ENCODE data around the gene TGM2. TPM values are rescaled to one million over a fixed set of nuclear protein-coding genes. Genes with fewer than 3 reads are reported as not detected.

The TGM2 gene
- total RNA-seq, 2 donors from 2014 or later = 0.27 to 0.37 TPM

DNA sequence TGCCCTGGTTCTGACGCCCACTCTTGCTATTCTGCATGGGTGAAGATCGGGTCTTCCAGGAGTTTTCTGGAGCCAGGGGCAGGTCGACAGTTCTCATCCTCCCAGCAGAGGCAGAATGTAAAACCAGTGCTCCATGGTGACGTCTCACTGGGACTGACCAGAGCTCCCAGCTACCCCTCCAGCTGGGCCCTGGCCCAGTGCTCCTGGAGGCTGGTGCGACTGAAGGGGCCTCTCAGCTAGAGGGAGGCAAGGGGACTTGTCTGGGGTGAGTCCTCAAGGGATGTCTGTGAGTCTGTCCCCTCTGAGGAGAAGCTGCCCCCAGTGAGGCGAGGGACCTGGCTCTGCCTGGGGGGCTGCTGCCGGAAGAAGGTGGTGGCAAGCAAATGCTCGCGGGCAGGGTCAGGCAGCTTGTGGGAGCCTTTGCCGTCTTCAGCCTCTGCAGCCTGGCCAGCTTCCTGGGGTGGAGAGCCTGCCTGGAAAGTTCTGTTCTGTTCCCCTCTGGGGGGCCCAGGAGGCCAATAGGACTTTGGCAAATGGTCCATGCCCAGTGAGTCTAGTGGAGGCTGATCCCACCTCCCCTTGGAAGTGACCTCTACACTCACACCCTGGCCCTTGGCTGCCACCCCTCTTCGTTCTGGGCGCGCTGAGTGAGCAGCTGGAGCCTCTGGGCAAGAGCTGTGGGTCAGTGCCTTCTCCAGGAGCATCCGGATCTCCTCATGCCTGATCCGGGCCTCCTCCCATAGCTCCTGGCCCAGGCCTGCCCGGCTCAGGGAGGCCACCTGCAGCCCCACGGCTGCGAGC is 47.9 kb upstream of the TGM2 start:
- H3K9me3 Mint-ChIP-seq = no peaks in the 10 kb centered on the region
- no peak overlapping the region for H3K4me3 ChIP-seq (ENCODE audit: low read length)
- H3K27ac Mint-ChIP-seq = no peak overlapping the region
- no peaks in the 10 kb centered on the region for H3K4me1 ChIP-seq (ENCODE audit: control insufficient read depth, insufficient read depth, low read length)
- TF ChIP-seq, protein P1, sequence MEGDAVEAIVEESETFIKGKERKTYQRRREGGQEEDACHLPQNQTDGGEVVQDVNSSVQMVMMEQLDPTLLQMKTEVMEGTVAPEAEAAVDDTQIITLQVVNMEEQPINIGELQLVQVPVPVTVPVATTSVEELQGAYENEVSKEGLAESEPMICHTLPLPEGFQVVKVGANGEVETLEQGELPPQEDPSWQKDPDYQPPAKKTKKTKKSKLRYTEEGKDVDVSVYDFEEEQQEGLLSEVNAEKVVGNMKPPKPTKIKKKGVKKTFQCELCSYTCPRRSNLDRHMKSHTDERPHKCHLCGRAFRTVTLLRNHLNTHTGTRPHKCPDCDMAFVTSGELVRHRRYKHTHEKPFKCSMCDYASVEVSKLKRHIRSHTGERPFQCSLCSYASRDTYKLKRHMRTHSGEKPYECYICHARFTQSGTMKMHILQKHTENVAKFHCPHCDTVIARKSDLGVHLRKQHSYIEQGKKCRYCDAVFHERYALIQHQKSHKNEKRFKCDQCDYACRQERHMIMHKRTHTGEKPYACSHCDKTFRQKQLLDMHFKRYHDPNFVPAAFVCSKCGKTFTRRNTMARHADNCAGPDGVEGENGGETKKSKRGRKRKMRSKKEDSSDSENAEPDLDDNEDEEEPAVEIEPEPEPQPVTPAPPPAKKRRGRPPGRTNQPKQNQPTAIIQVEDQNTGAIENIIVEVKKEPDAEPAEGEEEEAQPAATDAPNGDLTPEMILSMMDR (conservative IDR thresholded peaks at IDR 0.05) = no peak
- H3K36me3 Mint-ChIP-seq (ENCODE audit: low read depth) = no peaks in the 10 kb centered on the region
- 82 to 87% methylated on average over 15 to 18 of the region's 18 CpGs for WGBS, 2 experiments (ENCODE audit: insufficient coverage in 1 of 2, insufficient read length in 1 of 2)
- DNase-seq = no peak
- H3K27ac ChIP-seq (ENCODE audit: low read depth, low read length) = no peak overlapping the region
- H3K9ac ChIP-seq (ENCODE audit: extremely low read depth, low read length, poor library complexity, severe bottlenecking) = no peak overlapping the region
- no peaks in the 10 kb centered on the region for H3K9me3 ChIP-seq (ENCODE audit: control insufficient read depth, low read length)
- H3K27me3 ChIP-seq (ENCODE audit: control insufficient read depth, insufficient read depth, low read length, poor library complexity, severe bottlenecking) = no peaks in the 10 kb centered on the region
- H3K4me3 Mint-ChIP-seq = no peak overlapping the region
- H3K27me3 Mint-ChIP-seq (ENCODE audit: insufficient read depth) = peaks cover 6% of the 10 kb centered on the region
- H3K36me3 ChIP-seq (ENCODE audit: control insufficient read depth, insufficient read depth, low read length) = no peaks in the 10 kb centered on the region
- peaks cover 5% of the 10 kb centered on the region for H3K4me1 Mint-ChIP-seq

DNA sequence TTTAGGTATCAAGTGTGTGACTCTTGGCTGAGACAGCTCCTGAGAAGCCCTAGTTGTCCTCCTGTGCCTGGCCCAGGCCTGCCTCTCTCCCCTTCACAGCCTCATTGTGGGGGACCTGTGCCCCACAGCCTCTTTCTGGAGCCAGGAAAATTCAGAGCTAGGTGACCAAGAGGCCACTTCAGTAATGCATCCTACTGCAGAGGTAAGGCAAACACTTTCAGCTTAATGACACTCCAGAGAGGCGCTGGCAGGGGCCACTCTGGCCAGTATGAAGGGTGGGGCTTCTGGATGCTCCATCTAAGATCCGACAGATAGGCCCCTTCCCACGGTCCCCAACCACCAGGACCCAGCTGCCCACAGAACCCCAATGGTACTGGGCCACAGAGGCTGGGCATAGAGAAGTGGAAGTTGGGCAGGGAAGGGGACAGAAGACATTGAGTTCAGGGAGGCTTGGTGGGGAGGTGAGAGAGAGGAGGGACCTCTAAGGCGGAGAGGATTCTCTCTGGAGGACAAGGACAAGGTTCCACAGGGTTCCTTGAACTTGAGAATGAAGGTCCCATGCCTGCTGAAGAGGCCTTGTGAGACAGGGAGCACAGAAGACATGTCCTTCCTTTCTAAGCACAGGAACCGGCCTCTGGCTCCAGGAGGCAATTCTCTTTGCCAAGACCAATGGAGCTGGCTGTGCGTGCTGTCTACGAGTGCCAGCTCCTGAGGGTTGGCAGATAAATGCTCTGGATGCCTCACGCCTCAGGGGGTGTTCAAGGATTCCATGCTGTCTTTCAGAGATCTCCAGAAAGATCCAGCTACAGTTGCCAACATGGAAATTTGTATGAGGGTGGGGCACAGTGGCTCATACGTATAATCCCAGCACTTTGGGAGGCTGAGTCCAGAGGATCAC is 46.4 kb upstream of the TGM2 start:
- Histone ChIP-seq H3K4me1 (ENCODE audit: control insufficient read depth, insufficient read depth, low read length) (no peaks in the 10 kb centered on the region), H3K9ac (ENCODE audit: extremely low read depth, low read length, poor library complexity, severe bottlenecking) (no peak overlapping the region), H3K4me3 (ENCODE audit: low read length) (no peak overlapping the region), H3K27ac (ENCODE audit: low read depth, low read length) (no peak overlapping the region), H3K36me3 (ENCODE audit: control insufficient read depth, insufficient read depth, low read length) (no peaks in the 10 kb centered on the region), H3K27me3 (ENCODE audit: control insufficient read depth, insufficient read depth, low read length, poor library complexity, severe bottlenecking) (no peaks in the 10 kb centered on the region), H3K9me3 (ENCODE audit: control insufficient read depth, low read length) (no peaks in the 10 kb centered on the region)
- TF ChIP-seq, protein P1 (conservative IDR thresholded peaks at IDR 0.05) = no peak
- H3K36me3 Mint-ChIP-seq (ENCODE audit: low read depth) = no peaks in the 10 kb centered on the region
- no peak for DNase-seq
- no peaks in the 10 kb centered on the region for H3K9me3 Mint-ChIP-seq
- H3K27me3 Mint-ChIP-seq (ENCODE audit: insufficient read depth) = peaks cover 6% of the 10 kb centered on the region
- H3K27ac Mint-ChIP-seq = no peak overlapping the region
- H3K4me1 Mint-ChIP-seq = no peaks in the 10 kb centered on the region
- WGBS, 2 experiments (ENCODE audit: insufficient coverage in 1 of 2, insufficient read length in 1 of 2) = 87 to 89% methylated on average over 6 to 9 of the region's 9 CpGs
- no peak overlapping the region for H3K4me3 Mint-ChIP-seq

DNA sequence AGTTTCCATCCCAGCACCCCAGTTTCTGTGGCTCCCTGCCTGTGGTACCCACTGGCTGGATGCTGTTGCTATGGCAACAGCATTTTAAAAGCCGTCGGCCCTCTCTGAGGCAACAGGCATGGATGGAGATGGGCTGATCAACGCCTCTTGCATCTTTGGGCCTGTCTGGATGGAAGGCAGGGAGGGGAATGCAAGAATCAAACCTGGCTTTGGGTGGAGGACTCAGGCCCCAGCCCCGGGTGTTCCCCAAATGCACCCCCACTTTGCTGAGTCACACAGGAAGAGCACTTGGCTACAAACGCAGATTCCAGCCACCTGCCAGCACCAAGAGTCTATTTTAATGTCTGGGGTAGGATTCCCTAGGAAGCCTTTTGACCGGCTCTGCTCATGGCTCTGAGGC is 45.7 kb upstream of the TGM2 start:
- TF ChIP-seq, protein P1 (conservative IDR thresholded peaks at IDR 0.05) = no peak
- Histone ChIP-seq H3K4me1 (ENCODE audit: control insufficient read depth, insufficient read depth, low read length) (no peaks in the 10 kb centered on the region), H3K9ac (ENCODE audit: extremely low read depth, low read length, poor library complexity, severe bottlenecking) (no peak overlapping the region), H3K36me3 (ENCODE audit: control insufficient read depth, insufficient read depth, low read length) (no peaks in the 10 kb centered on the region), H3K27me3 (ENCODE audit: control insufficient read depth, insufficient read depth, low read length, poor library complexity, severe bottlenecking) (no peaks in the 10 kb centered on the region), H3K4me3 (ENCODE audit: low read length) (no peak overlapping the region), H3K27ac (ENCODE audit: low read depth, low read length) (no peak overlapping the region), H3K9me3 (ENCODE audit: control insufficient read depth, low read length) (no peaks in the 10 kb centered on the region)
- Mint-ChIP-seq H3K4me3 (no peak overlapping the region), H3K27me3 (ENCODE audit: insufficient read depth) (peaks cover 6% of the 10 kb centered on the region), H3K9me3 (no peaks in the 10 kb centered on the region), H3K27ac (no peak overlapping the region), H3K36me3 (ENCODE audit: low read depth) (no peaks in the 10 kb centered on the region), H3K4me1 (no peaks in the 10 kb centered on the region)
- DNase-seq = no peak
- 78 to 82% methylated on average over 4 to 6 of the region's 6 CpGs for WGBS, 2 experiments (ENCODE audit: insufficient coverage in 1 of 2, insufficient read length in 1 of 2)
